ENCODE measurements around the gene SNRK. TPM values are rescaled to one million over a fixed set of nuclear protein-coding genes. Genes with fewer than 3 reads are reported as not detected.

Gene SNRK
- total and polyA plus RNA-seq, 2 of the 13 experiments (the other 11 are each of a cell fraction or from before 2014, with no cell fraction given): 11.4 to 16.1 TPM

GRCh38 chr3:43286841-43287499 is 630 bp downstream of the SNRK start:
- WGBS (ENCODE audit: low lambda C conversion rate): under 1% methylated on average over 26 of the region's 54 CpGs
- intact Hi-C loops (cut with micrococcal nuclease; ENCODE audit: unreplicated experiment): loop anchor here (5.0 kb wide), 1 partner anchor 50 kb away; no protein-coding TSS in a partner anchor
- Histone ChIP-seq H3K9me3 (ENCODE audit: low read length) (no peaks in the 10 kb centered on the region), H3K27me3 (ENCODE audit: control insufficient read depth in 1 of 2, insufficient read depth in 2 of 2, low read length in 2 of 2) (peaks cover 0 to 9% of the 10 kb centered on the region in 2 experiments; a peak in 2 of 5 replicates), H3K27ac (ENCODE audit: extremely low read length, insufficient read depth, low read length) (peak overlapping the region; percentile 79), H3K36me3 (replicated peaks in 1 of 2; ENCODE audit: control insufficient read depth in 1 of 2, insufficient read depth in 2 of 2, low read length in 2 of 2) (peaks cover 2 to 11% of the 10 kb centered on the region in 2 experiments; a peak in 2 of 5 replicates), H3K4me1 (ENCODE audit: insufficient read depth, low read length) (peaks cover 41% of the 10 kb centered on the region), H2AFZ (ENCODE audit: low read length) (no peak overlapping the region), H3K4me3 (replicated peaks in 1 of 3; ENCODE audit: insufficient read depth in 1 of 3, low read depth in 2 of 3, low read length in 3 of 3) (peak overlapping the region; percentile 81 to 96 (median 94)), H4K20me1 (ENCODE audit: insufficient read depth, low read length) (peaks cover 32% of the 10 kb centered on the region), H3K4me2 (ENCODE audit: low read depth, low read length) (peak overlapping the region; percentile 92), H3K79me2 (ENCODE audit: insufficient read depth, low read length) (peaks cover 52% of the 10 kb centered on the region), H3K9ac (ENCODE audit: insufficient read depth, low read depth, low read length) (peak overlapping the region; percentile 93)
- POLR2A ChIA-PET: interaction anchor here (1.1 to 1.9 kb wide), 2 partner anchors 14 to 29 kb away, joined by 3 to 8 read pairs; no protein-coding TSS in a partner anchor
- ATAC-seq (peak; percentile 64), FAIRE-seq (no peak), DNase-seq (ENCODE audit: low spot score) (no peak)
- TF ChIP-seq PATZ1 (CRISPR knock-in tag; IDR thresholded peaks at IDR 0.05) (0 out of 2 replicates have a peak, but pooled peaks have one; percentile 15), BRD4 (CRISPR knock-in tag; IDR thresholded peaks at IDR 0.05) (no peak), KMT2A (CRISPR knock-in tag; IDR thresholded peaks at IDR 0.05) (peak; percentile 34; the same call in 1 of the 2 replicates)
- TF ChIP-seq, protein P1, sequence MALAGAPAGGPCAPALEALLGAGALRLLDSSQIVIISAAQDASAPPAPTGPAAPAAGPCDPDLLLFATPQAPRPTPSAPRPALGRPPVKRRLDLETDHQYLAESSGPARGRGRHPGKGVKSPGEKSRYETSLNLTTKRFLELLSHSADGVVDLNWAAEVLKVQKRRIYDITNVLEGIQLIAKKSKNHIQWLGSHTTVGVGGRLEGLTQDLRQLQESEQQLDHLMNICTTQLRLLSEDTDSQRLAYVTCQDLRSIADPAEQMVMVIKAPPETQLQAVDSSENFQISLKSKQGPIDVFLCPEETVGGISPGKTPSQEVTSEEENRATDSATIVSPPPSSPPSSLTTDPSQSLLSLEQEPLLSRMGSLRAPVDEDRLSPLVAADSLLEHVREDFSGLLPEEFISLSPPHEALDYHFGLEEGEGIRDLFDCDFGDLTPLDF (CRISPR knock-in tag; IDR thresholded peaks at IDR 0.05): no peak
- no TSS peak for BruUV-seq (replicated peaks)
- in situ Hi-C loops (cut with HindIII; ENCODE audit: extremely low pct_ligation_motif_present, low pct_unique_long_range_greater_than_20kb): no loop called here
- CTCF ChIA-PET (ENCODE audit: low intra/inter-chr PET ratio, low total read pairs): no interaction called here

Data from HepG2 (cell line).